Body of pancreas (tissue), 4 donors: ENCODE measurements around the gene CCDC107.

Experiments used
- CTCF ChIP-seq, 7 experiments: fragments of 450-650 bp in 4 of 7; fragments of 200-600 bp in 3 of 7; sonication (generic) in 3 of 7; IDR thresholded peaks; one replicate each; pipeline ENCODE4 v1.5.1; 2016 to 2019; ENCODE audit warnings: antibody characterized with exemption in 7 of 7
- POLR2A ChIP-seq, 3 donors: fragments of 450-650 bp; IDR thresholded peaks; one replicate each; pipeline ENCODE4 v1.6.1; 2016; ENCODE audit warnings: antibody characterized with exemption in 3 of 3, mild to moderate bottlenecking in 2 of 3

- TF ChIP-seq CTCF (IDR thresholded peaks at IDR 0.05) (no peak), POLR2A (IDR thresholded peaks at IDR 0.05) (no peak)
These were observed 46.0 kb downstream of the CCDC107 start for GRCh38 chr9:35703906-35704672.
